ENCODE data around the gene SAV1. TPM values are rescaled to one million over a fixed set of nuclear protein-coding genes. Genes with fewer than 3 reads are reported as not detected.

The SAV1 gene
- total and polyA plus RNA-seq, 2 of the 4 experiments (the other 2 are of a cell fraction) = 17.0 to 18.8 TPM

DNA sequence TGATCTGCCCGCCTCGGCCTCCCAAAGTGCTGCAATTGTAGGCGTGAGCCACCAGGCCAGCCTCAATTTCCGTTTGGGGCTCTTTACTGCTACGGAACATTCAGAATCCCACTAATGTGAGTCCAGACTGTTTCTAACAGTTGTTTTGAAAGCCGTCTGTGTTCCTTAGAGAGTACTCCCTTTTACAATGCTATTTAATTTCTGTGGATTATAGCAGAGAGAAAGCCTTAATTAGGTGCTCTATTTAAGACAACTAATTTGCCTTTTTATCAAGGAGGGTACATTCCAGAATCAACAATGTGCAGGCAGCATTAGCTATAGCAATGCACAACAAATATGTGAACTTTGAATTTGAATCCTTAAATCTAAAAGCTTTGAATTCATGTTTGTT, 2.8 kb upstream of the SAV1 start:
- Histone ChIP-seq H3K14ac (replicated peaks; ENCODE audit: low read depth, low read length) (no peak overlapping the region), H2BK20ac (ENCODE audit: low read depth, low read length) (peak overlapping the region; percentile 70), H3K4me3 (ENCODE audit: insufficient read depth, low read depth, low read length) (no peak overlapping the region), H2BK120ac (ENCODE audit: low read depth, low read length) (peak overlapping the region; percentile 92), H2AK9ac (replicated peaks; ENCODE audit: low read depth, low read length, poor library complexity) (no peak overlapping the region), H2BK5ac (ENCODE audit: low read depth, low read length, poor library complexity, severe bottlenecking) (no peak overlapping the region), H2AK5ac (ENCODE audit: low read depth, low read length) (peak overlapping the region; percentile 13; the same call in 1 of the 2 replicates), H3K79me1 (ENCODE audit: low read depth in 1 of 2, low read length in 2 of 2) (peaks cover 3 to 20% of the 10 kb centered on the region in 2 experiments; a peak in 2 of 4 replicates), H4K8ac (ENCODE audit: low read depth in 2 of 2, low read length in 2 of 2) (0 out of 4 replicates have a peak overlapping the region, but pooled peaks of 1 of the 2 experiments have one; percentile 22), H3K9ac (ENCODE audit: low read depth, low read length) (no peak overlapping the region), H3K27me3 (ENCODE audit: control insufficient read depth, insufficient read depth, low read length) (no peaks in the 10 kb centered on the region), H4K20me1 (ENCODE audit: insufficient read depth, low read length) (peaks cover 8% of the 10 kb centered on the region; the same call in 1 of the 2 replicates), H3K36me3 (ENCODE audit: control insufficient read depth, insufficient read depth, low read length) (no peaks in the 10 kb centered on the region), H3K4me2 (ENCODE audit: low read depth, low read length) (no peak overlapping the region), H3K27ac (ENCODE audit: insufficient read depth, low read length) (peak overlapping the region; percentile 60; the same call in 1 of the 2 replicates), H4K5ac (ENCODE audit: low read depth, low read length) (peak overlapping the region; percentile 64; the same call in 1 of the 2 replicates), H3K23ac (ENCODE audit: low read depth, low read length) (no peak overlapping the region), H2AFZ (replicated peaks; ENCODE audit: low read length, poor library complexity) (no peak overlapping the region), H3K9me1 (ENCODE audit: insufficient read depth, low read length) (peaks cover 14% of the 10 kb centered on the region), H4K91ac (ENCODE audit: insufficient read depth, low read depth, low read length) (peak overlapping the region; percentile 25), H3K9me3 (ENCODE audit: control insufficient read depth, insufficient read depth, low read length) (no peaks in the 10 kb centered on the region), H3K18ac (ENCODE audit: low read depth, low read length) (peak overlapping the region; percentile 72), H3K4me1 (ENCODE audit: control insufficient read depth, insufficient read depth, low read length) (peaks cover 18% of the 10 kb centered on the region), H3K4ac (ENCODE audit: low read depth, low read length) (peak overlapping the region; percentile 35), H3K56ac (ENCODE audit: extremely low read depth, insufficient read depth, low read length) (no peak overlapping the region), H2BK15ac (ENCODE audit: low read depth, low read length) (no peak overlapping the region)
- 100% methylated on average over 2 of the region's 6 CpGs; no CpG with 5 or more reads in 1 of the 2 experiments for WGBS, 2 experiments (ENCODE audit: extremely low coverage in 2 of 2, insufficient read length in 1 of 2)
- ATAC-seq (ENCODE audit: low read depth) (no peak), DNase-seq (no peak)
- TF ChIP-seq, protein P1, sequence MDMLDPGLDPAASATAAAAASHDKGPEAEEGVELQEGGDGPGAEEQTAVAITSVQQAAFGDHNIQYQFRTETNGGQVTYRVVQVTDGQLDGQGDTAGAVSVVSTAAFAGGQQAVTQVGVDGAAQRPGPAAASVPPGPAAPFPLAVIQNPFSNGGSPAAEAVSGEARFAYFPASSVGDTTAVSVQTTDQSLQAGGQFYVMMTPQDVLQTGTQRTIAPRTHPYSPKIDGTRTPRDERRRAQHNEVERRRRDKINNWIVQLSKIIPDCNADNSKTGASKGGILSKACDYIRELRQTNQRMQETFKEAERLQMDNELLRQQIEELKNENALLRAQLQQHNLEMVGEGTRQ (IDR thresholded peaks at IDR 0.05; ENCODE audit: low read depth, low read length) = no peak
- TF ChIP-seq MAFK (IDR thresholded peaks at IDR 0.05; ENCODE audit: low read depth, low read length) = no peak
- no peak for TF ChIP-seq CHD1 (IDR thresholded peaks at IDR 0.05; ENCODE audit: low read depth, low read length)
- in situ Hi-C loops (cut with MboI; ENCODE audit: low sequenced_read_pairs) = no loop called here
- no TSS peak for BruUV-seq (replicated peaks)
- ChIA-PET POLR2A (ENCODE audit: unreplicated experiment) (no interaction called here), CTCF (no interaction called here)
- intact Hi-C loops (cut with micrococcal nuclease) = no loop called here
- dilution Hi-C loops (cut with HindIII; ENCODE audit: low sequenced_read_pairs, unreplicated experiment) = no loop called here
